K562 (cell line): ENCODE measurements around the gene COX18.

Experiments used
- CTCF ChIP-seq, 3 experiments: IDR thresholded peaks in 2 of 3; conservative IDR thresholded peaks in 1 of 3; 2 replicates each; pipeline ENCODE4 v1.5.1; 2011 to 2012; ENCODE audit warnings: low read length in 3 of 3, mild to moderate bottlenecking in 3 of 3, control low read depth in 2 of 3, improper control_type of control experiment in 1 of 3, inconsistent platforms in 1 of 3, low read depth in 1 of 3, mixed read lengths in 1 of 3, moderate library complexity in 1 of 3; ENCODE audit not compliant: insufficient read depth in 2 of 3
- KAT7 ChIP-seq: sonication (generic); formaldehyde crosslinking; IDR thresholded peaks from 2 replicates; pipeline ENCODE4 v1.8.0; 2022; ENCODE audit warnings: missing genetic modification reagents, mild to moderate bottlenecking, borderline replicate concordance
- MYBL2 ChIP-seq, 2 experiments: fragments of 450-650 bp in 1 of 2; sonication (generic) in 1 of 2; formaldehyde crosslinking in 1 of 2; IDR thresholded peaks; 2 replicates each; pipeline versions ENCODE4 v1.6.1 to v1.8.1; 2017 to 2022; ENCODE audit warnings: borderline replicate concordance in 1 of 2, inconsistent platforms in 1 of 2, low read depth in 1 of 2, mild to moderate bottlenecking in 1 of 2, missing genetic modification reagents in 1 of 2, moderate library complexity in 1 of 2
- PRPF4 ChIP-seq: fragments of 200-400 bp; formaldehyde crosslinking; IDR thresholded peaks from one replicate; pipeline ENCODE4 v1.6.1; 2017; ENCODE audit warnings: low read length, low read depth, mild to moderate bottlenecking; ENCODE audit not compliant: insufficient read depth, poor library complexity, severe bottlenecking
- SIN3A ChIP-seq, 2 experiments: fragments of 150-350 bp in 1 of 2; IDR thresholded peaks; 2 replicates each; pipeline ENCODE4 v1.6.1; 2011 to 2016; ENCODE audit warnings: borderline replicate concordance in 2 of 2, low read depth in 2 of 2, low read length in 2 of 2, mild to moderate bottlenecking in 2 of 2, moderate library complexity in 2 of 2; ENCODE audit not compliant: control insufficient read depth in 1 of 2
- TF ChIP-seq, protein P1 (sequence below): IDR thresholded peaks from 2 replicates; pipeline ENCODE4 v1.6.1; 2012; ENCODE audit warnings: low read depth, low read length, improper control_type of control experiment, borderline replicate concordance
- TF ChIP-seq, protein P2 (sequence below): fragments of 250-450 bp; sonication (Bioruptor Pico); IDR thresholded peaks from 2 replicates; pipeline ENCODE4 v1.5.0; 2020; ENCODE audit warnings: mild to moderate bottlenecking, borderline replicate concordance

- TF ChIP-seq KAT7 (CRISPR knock-in tag) (no peak), MYBL2 (IDR thresholded peaks at IDR 0.05; ENCODE audit: low read depth) (no peak), MYBL2 (CRISPR knock-in tag; IDR thresholded peaks at IDR 0.05; ENCODE audit: borderline replicate concordance) (no peak), CTCF (IDR thresholded peaks at IDR 0.05 in 2 of 3, conservative IDR thresholded peaks at IDR 0.05 in 1 of 3; ENCODE audit: insufficient read depth in 2 of 3, low read depth in 1 of 3, low read length in 3 of 3) (no peak), SIN3A (IDR thresholded peaks at IDR 0.05; ENCODE audit: borderline replicate concordance in 2 of 2, control insufficient read depth in 1 of 2, low read depth in 2 of 2, low read length in 2 of 2) (no peak), PRPF4 (no peak)
- TF ChIP-seq, protein P1, sequence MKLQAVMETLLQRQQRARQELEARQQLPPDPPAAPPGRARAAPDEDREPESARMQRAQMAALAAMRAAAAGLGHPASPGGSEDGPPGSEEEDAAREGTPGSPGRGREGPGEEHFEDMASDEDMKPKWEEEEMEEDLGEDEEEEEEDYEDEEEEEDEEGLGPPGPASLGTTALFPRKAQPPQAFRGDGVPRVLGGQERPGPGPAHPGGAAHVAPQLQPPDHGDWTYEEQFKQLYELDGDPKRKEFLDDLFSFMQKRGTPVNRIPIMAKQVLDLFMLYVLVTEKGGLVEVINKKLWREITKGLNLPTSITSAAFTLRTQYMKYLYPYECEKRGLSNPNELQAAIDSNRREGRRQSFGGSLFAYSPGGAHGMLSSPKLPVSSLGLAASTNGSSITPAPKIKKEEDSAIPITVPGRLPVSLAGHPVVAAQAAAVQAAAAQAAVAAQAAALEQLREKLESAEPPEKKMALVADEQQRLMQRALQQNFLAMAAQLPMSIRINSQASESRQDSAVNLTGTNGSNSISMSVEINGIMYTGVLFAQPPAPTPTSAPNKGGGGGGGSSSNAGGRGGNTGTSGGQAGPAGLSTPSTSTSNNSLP: no peak
- TF ChIP-seq, protein P2, sequence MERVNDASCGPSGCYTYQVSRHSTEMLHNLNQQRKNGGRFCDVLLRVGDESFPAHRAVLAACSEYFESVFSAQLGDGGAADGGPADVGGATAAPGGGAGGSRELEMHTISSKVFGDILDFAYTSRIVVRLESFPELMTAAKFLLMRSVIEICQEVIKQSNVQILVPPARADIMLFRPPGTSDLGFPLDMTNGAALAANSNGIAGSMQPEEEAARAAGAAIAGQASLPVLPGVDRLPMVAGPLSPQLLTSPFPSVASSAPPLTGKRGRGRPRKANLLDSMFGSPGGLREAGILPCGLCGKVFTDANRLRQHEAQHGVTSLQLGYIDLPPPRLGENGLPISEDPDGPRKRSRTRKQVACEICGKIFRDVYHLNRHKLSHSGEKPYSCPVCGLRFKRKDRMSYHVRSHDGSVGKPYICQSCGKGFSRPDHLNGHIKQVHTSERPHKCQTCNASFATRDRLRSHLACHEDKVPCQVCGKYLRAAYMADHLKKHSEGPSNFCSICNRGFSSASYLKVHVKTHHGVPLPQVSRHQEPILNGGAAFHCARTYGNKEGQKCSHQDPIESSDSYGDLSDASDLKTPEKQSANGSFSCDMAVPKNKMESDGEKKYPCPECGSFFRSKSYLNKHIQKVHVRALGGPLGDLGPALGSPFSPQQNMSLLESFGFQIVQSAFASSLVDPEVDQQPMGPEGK (CRISPR knock-in tag): no peak
These were observed 516 bp upstream of the COX18 start for GRCh38 chr4:73070074-73070390.
